HG03045 (cell line): ENCODE results near the gene ELANE.
"Not testable (repeated sequence)": the region's sequence is repeated elsewhere in the genome, so short reads cannot be mapped to it uniquely, and the experiment has no call there.

Source experiments
- ATAC-seq: cut with Tn5 transposase; IDR thresholded peaks from one replicate; pipeline ENCODE4 v1.9.1; 2021; ENCODE audit warnings: mild to moderate bottlenecking, moderate library complexity; ENCODE audit not compliant: unreplicated experiment

Gene ELANE

GRCh38 chr19:813219-814151 is 38.6 kb upstream of the ELANE start:
- no peak for ATAC-seq

GRCh38 chr19:814152-815078 is 37.7 kb upstream of the ELANE start:
- ATAC-seq = no peak

GRCh38 chr19:815079-815774 is 36.9 kb upstream of the ELANE start:
- no peak for ATAC-seq

GRCh38 chr19:815775-816499 is 36.2 kb upstream of the ELANE start:
- no peak for ATAC-seq

- no peak for ATAC-seq
Measured at GRCh38 chr19:816500-816857, 35.6 kb upstream of the ELANE start.

- ATAC-seq = not testable (repeated sequence)
Measured at GRCh38 chr19:820212-820611, 31.9 kb upstream of the ELANE start.

GRCh38 chr19:821231-821824 is 30.8 kb upstream of the ELANE start:
- no peak for ATAC-seq

- ATAC-seq = no peak
Measured at GRCh38 chr19:821825-822503, 30.1 kb upstream of the ELANE start, which contains the start of gene PLPPR3. Gene PLPPR3, minus strand, starts transcription at chr19:821955. Its CDS starts 396 bp downstream, at chr19:821559.

GRCh38 chr19:823565-824121 is 28.5 kb upstream of the ELANE start:
- ATAC-seq = no peak

GRCh38 chr19:824885-825284 is 27.2 kb upstream of the ELANE start:
- ATAC-seq = no peak

GRCh38 chr19:825897-826644 is 26.0 kb upstream of the ELANE start:
- ATAC-seq = no peak

- ATAC-seq = no peak
Measured at GRCh38 chr19:827314-827709, 24.8 kb upstream of the ELANE start.

- no peak for ATAC-seq
Measured at GRCh38 chr19:827710-828321, 24.3 kb upstream of the ELANE start, which contains the start of gene AZU1. Gene AZU1, plus strand, starts transcription at chr19:827837. Its CDS starts 10 bp downstream, at chr19:827847.

- ATAC-seq = no peak
Measured at GRCh38 chr19:829129-829758, 22.9 kb upstream of the ELANE start.

- ATAC-seq = no peak
Measured at GRCh38 chr19:831407-832369, 20.4 kb upstream of the ELANE start.

GRCh38 chr19:834216-834615 is 17.9 kb upstream of the ELANE start:
- no peak for ATAC-seq
